Suppressor macrophage treated with lipopolysaccharide for 4 hours (primary cell): ENCODE data around the gene QRICH2.
"Not testable (repeated sequence)": the region's sequence is repeated elsewhere in the genome, so short reads cannot be mapped to it uniquely, and the experiment has no call there.

ENCODE experiments used
- DNase-seq: peaks from one replicate; pipeline ENCODE4 v3.0.0-alpha.2; 2020

The QRICH2 gene

GRCh38 chr17:76276461-76277299 lies 31.4 kb downstream of the QRICH2 start:
- DNase-seq: no peak

GRCh38 chr17:76276069-76276431 lies 32.0 kb downstream of the QRICH2 start:
- DNase-seq: no peak

- DNase-seq: no peak
These were observed 32.6 kb downstream of the QRICH2 start for GRCh38 chr17:76275382-76276068.

- DNase-seq: no peak
These were observed 33.7 kb downstream of the QRICH2 start for GRCh38 chr17:76274112-76274956.

- DNase-seq: no peak
These were observed 34.5 kb downstream of the QRICH2 start for GRCh38 chr17:76273445-76274111.

GRCh38 chr17:76272541-76273444 lies 35.3 kb downstream of the QRICH2 start:
- peak; percentile 79 for DNase-seq

- DNase-seq: peak; percentile 86
These were observed 36.2 kb downstream of the QRICH2 start for GRCh38 chr17:76271669-76272540.

- no peak for DNase-seq
These were observed 37.1 kb downstream of the QRICH2 start for GRCh38 chr17:76270770-76271668.

- DNase-seq: no peak
These were observed 37.9 kb downstream of the QRICH2 start for GRCh38 chr17:76270127-76270592.

- DNase-seq: no peak
These were observed 38.8 kb downstream of the QRICH2 start for GRCh38 chr17:76268991-76269981.

- DNase-seq: peak; percentile 94
These were observed 39.9 kb downstream of the QRICH2 start for GRCh38 chr17:76268015-76268749.

- not testable (repeated sequence) for DNase-seq
These were observed 40.5 kb downstream of the QRICH2 start for GRCh38 chr17:76267581-76268001.

- peak; percentile 21 for DNase-seq
These were observed 41.0 kb downstream of the QRICH2 start for GRCh38 chr17:76267051-76267576.

- DNase-seq: peak; percentile 45
These were observed 41.7 kb downstream of the QRICH2 start for GRCh38 chr17:76266244-76266938.

GRCh38 chr17:76265624-76266243 lies 42.3 kb downstream of the QRICH2 start:
- DNase-seq: peak; percentile 60
